ENCODE results near the gene EFNA2. TPM values are rescaled to one million over a fixed set of nuclear protein-coding genes. Genes with fewer than 3 reads are reported as not detected.
A peak's percentile ranks its signal among the peaks of the same experiment; 100 is the strongest.

Gene EFNA2
- total RNA-seq, 1 experiment from 2014 or later, result 11.4 TPM

- TF ChIP-seq JUN (CRISPR knock-in tag; IDR thresholded peaks at IDR 0.05), result no peak
- TF ChIP-seq TCF7 (CRISPR knock-in tag; IDR thresholded peaks at IDR 0.05; ENCODE audit: low read depth), result 0 out of 2 replicates have a peak, but pooled peaks have one; percentile 49
- no peak for TF ChIP-seq ZNF219 (CRISPR knock-in tag; IDR thresholded peaks at IDR 0.05; ENCODE audit: borderline replicate concordance)
- no peak for TF ChIP-seq ZNF121 (CRISPR knock-in tag; IDR thresholded peaks at IDR 0.05)
- TF ChIP-seq ATF1 (CRISPR knock-in tag; IDR thresholded peaks at IDR 0.05), result 0 out of 2 replicates have a peak, but pooled peaks have one; percentile 63
- peak; percentile 26; the same call in 1 of the 2 replicates for TF ChIP-seq SP1 (CRISPR knock-in tag; conservative IDR thresholded peaks at IDR 0.05)
- TF ChIP-seq PREB (CRISPR knock-in tag; IDR thresholded peaks at IDR 0.05; ENCODE audit: borderline replicate concordance), result no peak
Measured at GRCh38 chr19:1295169-1296012, 9.7 kb downstream of the EFNA2 start (continued).

GRCh38 chr19:1296078-1296477 is 10.4 kb downstream of the EFNA2 start:
- Mint-ChIP-seq H3K27me3 (ENCODE audit: low read depth) (peaks cover 8% of the 10 kb centered on the region), H3K36me3 (no peaks in the 10 kb centered on the region), H3K9me3 (no peaks in the 10 kb centered on the region), H3K4me1 (peaks cover 3% of the 10 kb centered on the region; the same call in 1 of the 2 replicates), H3K4me3 (no peak overlapping the region), H3K27ac (no peak overlapping the region)
- DNase-seq (ENCODE audit: low spot score) (no peak), ATAC-seq (no peak)
- ChIA-PET CTCF (no interaction called here), POLR2A (no interaction called here)
- TF ChIP-seq SOX15 (CRISPR knock-in tag; IDR thresholded peaks at IDR 0.05) (no peak), STAT6 (CRISPR knock-in tag; conservative IDR thresholded peaks at IDR 0.05; ENCODE audit: low read depth) (no peak), GTF2I (CRISPR knock-in tag; conservative IDR thresholded peaks at IDR 0.05) (no peak), USF1 (CRISPR knock-in tag; IDR thresholded peaks at IDR 0.05) (no peak), ESRRA (CRISPR knock-in tag; IDR thresholded peaks at IDR 0.05; ENCODE audit: borderline replicate concordance) (no peak), PRRX2 (CRISPR knock-in tag; IDR thresholded peaks at IDR 0.05) (no peak), IRF1 (CRISPR knock-in tag; IDR thresholded peaks at IDR 0.05) (no peak), FOXP4 (CRISPR knock-in tag; IDR thresholded peaks at IDR 0.05) (no peak), ATF6 (CRISPR knock-in tag; IDR thresholded peaks at IDR 0.05) (no peak), ZNF121 (CRISPR knock-in tag; IDR thresholded peaks at IDR 0.05) (no peak), ZNF416 (CRISPR knock-in tag; IDR thresholded peaks at IDR 0.05) (no peak), IRF2 (CRISPR knock-in tag; IDR thresholded peaks at IDR 0.05; ENCODE audit: borderline replicate concordance, low read depth) (no peak)

Measured in WTC11 (cell line).